ENCODE results near the gene QRICH2.

DNA sequence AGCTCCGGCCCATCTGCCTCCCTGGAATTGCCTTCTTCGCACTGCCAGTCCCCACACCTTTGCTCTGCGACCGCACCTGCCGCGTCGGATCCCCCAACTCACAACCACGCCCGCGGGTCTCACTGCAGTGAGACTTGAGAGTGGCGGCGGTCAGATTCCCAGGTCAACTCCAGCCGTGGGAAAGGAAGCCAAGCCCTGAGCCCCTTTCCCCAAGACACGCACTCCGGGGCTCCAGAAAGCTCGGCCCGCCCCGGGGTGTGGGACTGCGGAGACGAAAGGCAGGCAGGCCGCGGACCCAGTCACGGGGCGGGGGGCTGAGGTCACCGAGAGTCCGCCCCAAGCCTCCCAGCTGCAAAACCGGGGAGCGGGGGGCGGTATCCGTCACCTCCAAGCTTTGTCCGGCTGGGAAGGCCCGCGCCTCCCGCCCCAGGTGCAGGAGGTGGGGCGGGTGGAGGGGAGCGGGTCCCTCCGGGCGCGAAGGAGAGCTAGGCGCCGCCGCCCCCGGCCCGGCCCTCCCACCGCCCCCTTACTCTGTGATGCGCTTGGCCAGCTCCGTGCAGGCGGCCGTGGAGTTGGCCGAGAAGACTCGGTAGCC lies 45.0 kb upstream of the QRICH2 start:
- TF ChIP-seq, protein P1, sequence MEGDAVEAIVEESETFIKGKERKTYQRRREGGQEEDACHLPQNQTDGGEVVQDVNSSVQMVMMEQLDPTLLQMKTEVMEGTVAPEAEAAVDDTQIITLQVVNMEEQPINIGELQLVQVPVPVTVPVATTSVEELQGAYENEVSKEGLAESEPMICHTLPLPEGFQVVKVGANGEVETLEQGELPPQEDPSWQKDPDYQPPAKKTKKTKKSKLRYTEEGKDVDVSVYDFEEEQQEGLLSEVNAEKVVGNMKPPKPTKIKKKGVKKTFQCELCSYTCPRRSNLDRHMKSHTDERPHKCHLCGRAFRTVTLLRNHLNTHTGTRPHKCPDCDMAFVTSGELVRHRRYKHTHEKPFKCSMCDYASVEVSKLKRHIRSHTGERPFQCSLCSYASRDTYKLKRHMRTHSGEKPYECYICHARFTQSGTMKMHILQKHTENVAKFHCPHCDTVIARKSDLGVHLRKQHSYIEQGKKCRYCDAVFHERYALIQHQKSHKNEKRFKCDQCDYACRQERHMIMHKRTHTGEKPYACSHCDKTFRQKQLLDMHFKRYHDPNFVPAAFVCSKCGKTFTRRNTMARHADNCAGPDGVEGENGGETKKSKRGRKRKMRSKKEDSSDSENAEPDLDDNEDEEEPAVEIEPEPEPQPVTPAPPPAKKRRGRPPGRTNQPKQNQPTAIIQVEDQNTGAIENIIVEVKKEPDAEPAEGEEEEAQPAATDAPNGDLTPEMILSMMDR (conservative IDR thresholded peaks at IDR 0.05; ENCODE audit: low read length): no peak
- no peak for TF ChIP-seq EZH2phosphoT487 (IDR thresholded peaks at IDR 0.05; ENCODE audit: borderline replicate concordance)
